Measurements from ENCODE around the gene KRTAP20-1. TPM values are rescaled to one million over a fixed set of nuclear protein-coding genes. Genes with fewer than 3 reads are reported as not detected.

The KRTAP20-1 gene
- total RNA-seq, 4 donors from 2014 or later, result not detected

DNA sequence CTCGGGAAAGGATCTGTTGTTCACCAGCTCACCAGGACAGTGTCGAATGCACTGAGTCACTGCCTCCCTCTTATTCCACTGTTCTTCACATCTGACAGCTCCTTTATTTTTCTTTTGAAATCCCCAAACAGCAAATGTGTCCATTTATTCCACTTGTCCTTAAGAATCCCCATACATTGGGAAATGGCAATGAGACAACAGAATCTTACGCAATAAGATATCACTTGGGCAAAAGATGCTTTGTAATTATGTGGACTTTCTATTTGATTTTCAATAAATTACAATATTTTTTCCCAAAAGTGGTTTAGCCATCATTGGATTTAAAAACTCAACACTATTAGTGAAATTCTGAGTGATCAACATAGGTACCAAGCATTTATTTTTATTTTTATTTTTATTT, 22.5 kb downstream of the KRTAP20-1 start:
- TF ChIP-seq, protein P1, sequence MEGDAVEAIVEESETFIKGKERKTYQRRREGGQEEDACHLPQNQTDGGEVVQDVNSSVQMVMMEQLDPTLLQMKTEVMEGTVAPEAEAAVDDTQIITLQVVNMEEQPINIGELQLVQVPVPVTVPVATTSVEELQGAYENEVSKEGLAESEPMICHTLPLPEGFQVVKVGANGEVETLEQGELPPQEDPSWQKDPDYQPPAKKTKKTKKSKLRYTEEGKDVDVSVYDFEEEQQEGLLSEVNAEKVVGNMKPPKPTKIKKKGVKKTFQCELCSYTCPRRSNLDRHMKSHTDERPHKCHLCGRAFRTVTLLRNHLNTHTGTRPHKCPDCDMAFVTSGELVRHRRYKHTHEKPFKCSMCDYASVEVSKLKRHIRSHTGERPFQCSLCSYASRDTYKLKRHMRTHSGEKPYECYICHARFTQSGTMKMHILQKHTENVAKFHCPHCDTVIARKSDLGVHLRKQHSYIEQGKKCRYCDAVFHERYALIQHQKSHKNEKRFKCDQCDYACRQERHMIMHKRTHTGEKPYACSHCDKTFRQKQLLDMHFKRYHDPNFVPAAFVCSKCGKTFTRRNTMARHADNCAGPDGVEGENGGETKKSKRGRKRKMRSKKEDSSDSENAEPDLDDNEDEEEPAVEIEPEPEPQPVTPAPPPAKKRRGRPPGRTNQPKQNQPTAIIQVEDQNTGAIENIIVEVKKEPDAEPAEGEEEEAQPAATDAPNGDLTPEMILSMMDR (IDR thresholded peaks at IDR 0.05; ENCODE audit: low read depth), result no peak

DNA sequence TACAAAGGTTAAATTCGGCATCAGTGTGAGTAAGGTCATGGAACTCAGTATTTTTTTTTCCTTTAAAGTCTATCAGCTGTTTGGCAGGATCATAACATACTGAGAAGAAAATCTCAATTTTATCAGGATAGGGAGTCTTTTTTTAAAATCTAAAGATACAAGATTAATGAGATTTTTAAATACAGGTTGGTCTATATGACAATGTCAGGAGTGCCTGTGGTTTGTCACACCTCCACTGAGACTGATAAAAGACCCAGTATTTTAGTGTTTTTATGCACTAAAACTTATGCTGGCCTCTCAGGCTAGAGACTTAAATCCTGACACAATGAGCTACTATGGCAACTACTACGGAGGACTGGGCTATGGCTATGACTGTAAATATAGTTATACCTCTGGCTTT, 26.3 kb downstream of the KRTAP20-1 start, which contains the start of gene KRTAP20-3:
KRTAP20-3 (plus strand) TSS at position 301 of the 400 bp plus-strand sequence.
- TF ChIP-seq, protein P1 (IDR thresholded peaks at IDR 0.05; ENCODE audit: low read depth), result no peak

DNA sequence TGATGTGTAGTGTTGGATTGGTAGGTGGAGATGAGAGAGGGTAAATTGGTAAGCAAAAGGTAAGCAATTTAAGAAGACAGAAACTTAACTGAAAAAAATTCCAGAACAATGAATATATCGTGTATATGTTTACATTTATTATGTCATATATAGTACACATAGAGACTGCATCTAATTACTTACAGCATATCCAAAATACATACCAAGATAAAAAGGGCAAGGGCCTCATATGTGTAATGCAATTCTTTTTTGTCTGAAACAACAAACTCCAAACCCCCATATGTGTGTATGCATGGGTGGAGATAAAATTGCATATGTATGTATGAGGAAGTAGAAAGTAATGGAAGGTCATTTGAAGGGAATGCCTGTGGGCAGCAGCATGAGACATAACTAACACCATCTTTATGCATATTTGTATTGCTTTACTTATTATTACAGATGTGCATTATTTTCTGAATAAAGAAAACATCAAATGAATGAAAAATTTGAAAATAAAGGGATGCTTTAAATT, 30.7 kb downstream of the KRTAP20-1 start:
- TF ChIP-seq, protein P1 (IDR thresholded peaks at IDR 0.05; ENCODE audit: low read depth), result no peak

GRCh38 chr21:30652891-30653290, 36.7 kb downstream of the KRTAP20-1 start:
- TF ChIP-seq, protein P1 (IDR thresholded peaks at IDR 0.05; ENCODE audit: low read depth), result no peak

Small RNA genes lying within 50 kb of the gene (small RNA-seq; reads per million reads assigned to genes)
- gene KRTAP20-1 (not detected), gene KRTAP20-3 (not detected), gene KRTAP20-4 (not detected), gene KRTAP22-1 (not detected), gene KRTAP22-2 (not detected)

Other genes starting within 250 kb of the KRTAP20-1 start
- gene KRTAP13-2, start 244.2 kb upstream of the KRTAP20-1 start, total RNA-seq, result not detected
- gene KRTAP13-1, start 220.4 kb upstream of the KRTAP20-1 start, total RNA-seq, result not detected
- gene KRTAP13-3, start 190.5 kb upstream of the KRTAP20-1 start, total RNA-seq, result not detected
- not detected for gene KRTAP13-4, start 186.2 kb upstream of the KRTAP20-1 start, total RNA-seq
- not detected for gene KRTAP15-1, start 176.2 kb upstream of the KRTAP20-1 start, total RNA-seq
- not detected for gene KRTAP19-1, start 136.1 kb upstream of the KRTAP20-1 start, total RNA-seq
- not detected for gene KRTAP19-2, start 129.0 kb upstream of the KRTAP20-1 start, total RNA-seq
- not detected for gene KRTAP19-3, start 124.4 kb upstream of the KRTAP20-1 start, total RNA-seq
- not detected for gene KRTAP19-4, start 119.3 kb upstream of the KRTAP20-1 start, total RNA-seq
- not detected for gene KRTAP19-5, start 114.3 kb upstream of the KRTAP20-1 start, total RNA-seq
- not detected for gene KRTAP19-6, start 74.6 kb upstream of the KRTAP20-1 start, total RNA-seq
- not detected for gene KRTAP19-7, start 55.1 kb upstream of the KRTAP20-1 start, total RNA-seq
- gene KRTAP22-2, start 26.0 kb upstream of the KRTAP20-1 start, total RNA-seq, result not detected
- gene KRTAP6-3, start 24.0 kb upstream of the KRTAP20-1 start, total RNA-seq, result not detected
- gene KRTAP6-2, start 17.5 kb upstream of the KRTAP20-1 start, total RNA-seq, result not detected
- gene KRTAP22-1, start 15.3 kb upstream of the KRTAP20-1 start, total RNA-seq, result not detected
- gene KRTAP6-1, start 2.5 kb upstream of the KRTAP20-1 start, total RNA-seq, result not detected
- not detected for gene KRTAP20-4, start 4.2 kb downstream of the KRTAP20-1 start, total RNA-seq
- gene KRTAP20-2, start 18.8 kb downstream of the KRTAP20-1 start, total RNA-seq, result not detected
- gene KRTAP20-3, start 26.4 kb downstream of the KRTAP20-1 start, total RNA-seq, result not detected
- not detected for gene KRTAP21-3, start 102.4 kb downstream of the KRTAP20-1 start, total RNA-seq
- gene KRTAP21-2, start 130.8 kb downstream of the KRTAP20-1 start, total RNA-seq, result not detected
- not detected for gene KRTAP21-1, start 139.0 kb downstream of the KRTAP20-1 start, total RNA-seq
- not detected for gene KRTAP8-1, start 196.8 kb downstream of the KRTAP20-1 start, total RNA-seq
- not detected for gene KRTAP7-1, start 213.3 kb downstream of the KRTAP20-1 start, total RNA-seq

Measured in subcutaneous adipose tissue (tissue), 4 donors.